ENCODE data around the gene TRAPPC3L.

Gene TRAPPC3L

DNA sequence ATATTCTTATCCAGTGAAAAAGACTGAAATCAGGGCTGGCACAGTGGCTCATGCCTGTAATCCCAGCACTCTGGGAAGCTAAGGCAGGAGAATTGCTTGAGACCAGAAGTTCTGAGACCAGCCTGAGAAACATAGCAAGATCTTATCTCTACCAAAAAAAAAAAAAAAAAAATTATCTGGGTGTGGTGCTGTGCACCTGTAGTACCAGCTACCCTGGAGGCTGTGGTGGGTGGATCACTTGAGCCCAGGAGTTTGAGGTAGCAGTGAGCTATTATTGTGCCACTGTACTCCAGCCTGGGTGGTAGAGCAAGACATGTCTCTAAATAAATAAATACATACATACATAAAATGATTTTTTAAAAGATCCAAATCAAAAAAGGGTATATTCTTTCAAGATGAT lies 78.0 kb downstream of the TRAPPC3L start:
- Mint-ChIP-seq H3K4me3 (no peak overlapping the region), H3K27ac (no peak overlapping the region), H3K4me1 (peaks cover 11% of the 10 kb centered on the region), H3K36me3 (ENCODE audit: low read depth) (no peaks in the 10 kb centered on the region), H3K9me3 (no peaks in the 10 kb centered on the region), H3K27me3 (ENCODE audit: low read depth) (peaks cover 10% of the 10 kb centered on the region)
- TF ChIP-seq, protein P1, sequence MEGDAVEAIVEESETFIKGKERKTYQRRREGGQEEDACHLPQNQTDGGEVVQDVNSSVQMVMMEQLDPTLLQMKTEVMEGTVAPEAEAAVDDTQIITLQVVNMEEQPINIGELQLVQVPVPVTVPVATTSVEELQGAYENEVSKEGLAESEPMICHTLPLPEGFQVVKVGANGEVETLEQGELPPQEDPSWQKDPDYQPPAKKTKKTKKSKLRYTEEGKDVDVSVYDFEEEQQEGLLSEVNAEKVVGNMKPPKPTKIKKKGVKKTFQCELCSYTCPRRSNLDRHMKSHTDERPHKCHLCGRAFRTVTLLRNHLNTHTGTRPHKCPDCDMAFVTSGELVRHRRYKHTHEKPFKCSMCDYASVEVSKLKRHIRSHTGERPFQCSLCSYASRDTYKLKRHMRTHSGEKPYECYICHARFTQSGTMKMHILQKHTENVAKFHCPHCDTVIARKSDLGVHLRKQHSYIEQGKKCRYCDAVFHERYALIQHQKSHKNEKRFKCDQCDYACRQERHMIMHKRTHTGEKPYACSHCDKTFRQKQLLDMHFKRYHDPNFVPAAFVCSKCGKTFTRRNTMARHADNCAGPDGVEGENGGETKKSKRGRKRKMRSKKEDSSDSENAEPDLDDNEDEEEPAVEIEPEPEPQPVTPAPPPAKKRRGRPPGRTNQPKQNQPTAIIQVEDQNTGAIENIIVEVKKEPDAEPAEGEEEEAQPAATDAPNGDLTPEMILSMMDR (IDR thresholded peaks at IDR 0.05; ENCODE audit: unreplicated experiment in 3 of 3) = no peak

DNA sequence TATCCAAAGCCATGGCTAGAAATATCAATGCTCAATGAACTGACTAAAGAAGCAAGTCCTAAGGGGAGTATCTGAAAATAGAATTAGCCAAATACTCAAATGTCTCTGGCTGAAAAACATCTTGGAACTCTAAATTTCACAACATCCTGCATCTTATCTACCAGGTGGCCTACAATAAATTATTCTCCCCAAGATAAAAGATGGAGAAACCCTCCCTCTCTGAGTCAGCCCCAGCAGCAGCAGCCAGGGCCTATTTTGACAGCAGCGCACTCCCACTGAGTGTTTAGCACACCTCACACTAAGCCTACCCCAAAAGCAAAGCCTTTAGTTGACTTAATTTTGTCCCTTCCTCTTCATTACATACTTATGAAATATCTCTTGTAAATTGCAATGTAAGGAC lies 78.4 kb downstream of the TRAPPC3L start:
- Mint-ChIP-seq H3K9me3 (no peaks in the 10 kb centered on the region), H3K4me1 (peaks cover 10% of the 10 kb centered on the region), H3K4me3 (no peak overlapping the region), H3K36me3 (ENCODE audit: low read depth) (no peaks in the 10 kb centered on the region), H3K27ac (peak overlapping the region in 1 of 3 experiments; percentile 11), H3K27me3 (ENCODE audit: low read depth) (peaks cover 11% of the 10 kb centered on the region)
- TF ChIP-seq, protein P1 (IDR thresholded peaks at IDR 0.05; ENCODE audit: unreplicated experiment in 3 of 3) = no peak

DNA sequence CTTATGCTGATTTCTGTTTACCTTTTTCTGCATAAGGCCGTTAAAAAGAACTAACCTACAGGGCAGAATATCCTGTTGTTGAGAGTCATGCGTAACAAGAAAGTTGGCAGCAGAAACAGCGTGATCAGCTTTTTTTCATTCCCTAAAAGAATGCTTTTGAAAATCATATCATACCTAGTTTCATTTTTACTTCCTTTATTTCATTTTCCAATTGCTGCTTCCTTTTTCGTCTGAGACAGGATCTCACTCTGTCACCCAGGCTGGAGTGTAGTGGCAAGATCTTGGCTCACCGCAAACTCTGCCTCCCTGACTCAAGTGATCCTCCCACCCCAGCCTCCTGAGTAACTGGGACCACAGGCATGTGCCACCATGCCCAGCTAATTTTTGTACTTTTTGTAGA lies 80.2 kb downstream of the TRAPPC3L start:
- Mint-ChIP-seq H3K27me3 (ENCODE audit: low read depth) (peaks cover 22% of the 10 kb centered on the region), H3K36me3 (ENCODE audit: low read depth) (no peaks in the 10 kb centered on the region), H3K27ac (no peak overlapping the region), H3K4me1 (peaks cover 10% of the 10 kb centered on the region), H3K9me3 (no peaks in the 10 kb centered on the region), H3K4me3 (no peak overlapping the region)
- TF ChIP-seq, protein P1 (IDR thresholded peaks at IDR 0.05; ENCODE audit: unreplicated experiment in 3 of 3) = no peak

DNA sequence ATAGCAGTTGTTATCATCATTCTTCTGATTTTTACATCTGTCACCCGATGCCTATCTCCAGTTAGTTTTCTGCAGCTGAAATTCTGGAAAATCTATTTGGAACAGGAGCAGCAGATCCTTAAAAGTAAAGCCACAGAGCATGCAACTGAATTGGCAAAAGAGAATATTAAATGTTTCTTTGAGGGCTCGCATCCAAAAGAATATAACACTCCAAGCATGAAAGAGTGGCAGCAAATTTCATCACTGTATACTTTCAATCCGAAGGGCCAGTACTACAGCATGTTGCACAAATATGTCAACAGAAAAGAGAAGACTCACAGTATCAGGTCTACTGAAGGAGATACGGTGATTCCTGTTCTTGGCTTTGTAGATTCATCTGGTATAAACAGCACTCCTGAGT lies 82.2 kb downstream of the TRAPPC3L start:
- Mint-ChIP-seq H3K4me1 (peaks cover 10% of the 10 kb centered on the region), H3K9me3 (no peaks in the 10 kb centered on the region), H3K27me3 (ENCODE audit: low read depth) (peaks cover 37% of the 10 kb centered on the region), H3K27ac (no peak overlapping the region), H3K36me3 (ENCODE audit: low read depth) (no peaks in the 10 kb centered on the region), H3K4me3 (peak overlapping the region in 2 of 3 experiments; percentile 33 to 77)
- TF ChIP-seq, protein P1 (IDR thresholded peaks at IDR 0.05; ENCODE audit: unreplicated experiment in 3 of 3) = no peak

DNA sequence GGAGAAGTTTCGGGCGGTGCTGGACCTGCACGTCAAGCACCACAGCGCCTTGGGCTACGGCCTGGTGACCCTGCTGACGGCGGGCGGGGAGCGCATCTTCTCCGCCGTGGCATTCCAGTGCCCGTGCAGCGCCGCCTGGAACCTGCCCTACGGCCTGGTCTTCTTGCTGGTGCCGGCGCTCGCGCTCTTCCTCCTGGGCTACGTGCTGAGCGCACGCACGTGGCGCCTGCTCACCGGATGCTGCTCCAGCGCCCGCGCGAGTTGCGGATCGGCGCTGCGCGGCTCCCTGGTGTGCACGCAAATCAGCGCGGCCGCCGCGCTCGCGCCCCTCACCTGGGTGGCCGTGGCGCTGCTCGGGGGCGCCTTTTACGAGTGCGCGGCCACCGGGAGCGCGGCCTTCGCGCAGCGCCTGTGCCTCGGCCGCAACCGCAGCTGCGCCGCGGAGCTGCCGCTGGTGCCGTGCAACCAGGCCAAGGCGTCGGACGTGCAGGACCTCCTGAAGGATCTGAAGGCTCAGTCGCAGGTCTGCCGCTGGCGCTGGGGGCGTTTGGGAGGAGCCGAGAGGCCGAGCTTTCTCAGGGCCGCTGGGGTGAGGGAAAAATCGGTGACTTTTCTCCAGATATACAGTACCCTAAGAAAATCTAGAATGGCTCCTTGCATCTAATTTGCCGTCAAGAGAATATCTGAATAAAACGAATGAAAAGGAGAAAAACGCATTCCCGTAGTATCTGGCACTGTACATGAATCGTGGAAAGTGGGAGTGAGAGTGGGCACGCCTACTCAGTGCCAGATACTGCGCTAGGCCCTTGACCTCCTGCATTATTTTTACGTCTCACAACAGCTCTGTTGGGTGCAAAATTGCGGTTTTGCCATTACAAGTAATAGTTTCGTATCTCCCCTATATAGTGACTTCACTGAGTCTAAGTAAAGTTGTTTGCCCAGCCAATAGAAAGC lies 83.3 kb downstream of the TRAPPC3L start:
- peak overlapping the region; percentile 60 to 81 (median 77) for H3K4me3 Mint-ChIP-seq
- peaks cover 10% of the 10 kb centered on the region for H3K4me1 Mint-ChIP-seq
- TF ChIP-seq, protein P1 (IDR thresholded peaks at IDR 0.05; ENCODE audit: unreplicated experiment in 3 of 3) = no peak
- no peaks in the 10 kb centered on the region for H3K9me3 Mint-ChIP-seq
- peaks cover 40% of the 10 kb centered on the region for H3K27me3 Mint-ChIP-seq (ENCODE audit: low read depth)
- H3K36me3 Mint-ChIP-seq (ENCODE audit: low read depth) = no peaks in the 10 kb centered on the region
- H3K27ac Mint-ChIP-seq = peak overlapping the region in 2 of 3 experiments; percentile 12 to 42
